CD14-positive monocyte (primary cell): ENCODE data around the gene RPS6KA2. TPM values are rescaled to one million over a fixed set of nuclear protein-coding genes. Genes with fewer than 3 reads are reported as not detected.

ENCODE experiments used
- DNase-seq, 3 donors: peaks; one replicate each; pipeline ENCODE4 v3.0.0-alpha.2; 2011 to 2022
- H2AFZ ChIP-seq: 2 replicates; pipeline ENCODE4 v1.6.0; 2012; ENCODE audit warnings: mild to moderate bottlenecking, low read depth, low read length, inconsistent platforms; ENCODE audit not compliant: insufficient read depth, poor library complexity, severe bottlenecking
- H3K27ac ChIP-seq, 2 donors: 1 replicate in 1 of 2; 2 replicates in 1 of 2; pipeline ENCODE4 v1.5.1; 2012 to 2013; ENCODE audit warnings: low read length in 2 of 2, control low read depth in 1 of 2, inconsistent platforms in 1 of 2, low read depth in 1 of 2, mild to moderate bottlenecking in 1 of 2
- H3K27me3 ChIP-seq, 2 donors: one replicate each; pipeline versions ENCODE4 v1.6.0 to v1.6.1; 2011 to 2013; ENCODE audit warnings: low read length in 2 of 2; ENCODE audit not compliant: control insufficient read depth in 2 of 2, insufficient read depth in 2 of 2
- H3K36me3 ChIP-seq, 2 donors: replicated peaks in 1 of 2; 1 replicate in 1 of 2; 2 replicates in 1 of 2; pipeline versions ENCODE4 v1.5.1 to v1.6.1; 2012 to 2013; ENCODE audit warnings: low read length in 2 of 2, control low read depth in 1 of 2, inconsistent platforms in 1 of 2, mild to moderate bottlenecking in 1 of 2; ENCODE audit not compliant: insufficient read depth in 2 of 2, control insufficient read depth in 1 of 2
- H3K4me1 ChIP-seq, 2 donors: 1 replicate in 1 of 2; 2 replicates in 1 of 2; pipeline versions ENCODE4 v1.5.1 to v1.6.1; 2012 to 2013; ENCODE audit warnings: low read length in 2 of 2, control low read depth in 1 of 2, inconsistent platforms in 1 of 2, mild to moderate bottlenecking in 1 of 2, moderate library complexity in 1 of 2; ENCODE audit not compliant: insufficient read depth in 2 of 2, control insufficient read depth in 1 of 2
- H3K4me2 ChIP-seq: replicated peaks from 2 replicates; pipeline ENCODE3; 2012; ENCODE audit warnings: low read length, moderate library complexity, mild to moderate bottlenecking; ENCODE audit not compliant: poor library complexity, severe bottlenecking; ENCODE audit errors: extremely low read depth
- H3K4me3 ChIP-seq, 3 experiments: fragments of 200-600 bp in 1 of 3; sonication (generic) in 1 of 3; replicated peaks in 1 of 3; 1 replicate in 2 of 3; 2 replicates in 1 of 3; pipeline ENCODE4 v1.5.1; 2011 to 2013; ENCODE audit warnings: low read length in 3 of 3, mild to moderate bottlenecking in 3 of 3, control low read depth in 2 of 3, low read depth in 2 of 3, inconsistent platforms in 1 of 3, moderate library complexity in 1 of 3
- H3K79me2 ChIP-seq: 2 replicates; pipeline ENCODE4 v1.6.0; 2012; ENCODE audit warnings: mild to moderate bottlenecking, control low read depth, inconsistent platforms, low read length, moderate library complexity; ENCODE audit not compliant: insufficient read depth
- H3K9ac ChIP-seq: 2 replicates; pipeline ENCODE4 v1.6.0; 2017; ENCODE audit warnings: low read length, mild to moderate bottlenecking; ENCODE audit not compliant: insufficient read depth, poor library complexity, severe bottlenecking
- H3K9me3 ChIP-seq, 2 donors: replicated peaks in 1 of 2; 1 replicate in 1 of 2; 2 replicates in 1 of 2; pipeline versions ENCODE4 v1.5.1 to v1.6.1; 2012 to 2013; ENCODE audit warnings: low read length in 2 of 2, control low read depth in 1 of 2; ENCODE audit not compliant: control insufficient read depth in 1 of 2, insufficient read depth in 1 of 2
- H4K20me1 ChIP-seq: 2 replicates; pipeline ENCODE4 v1.6.0; 2012; ENCODE audit warnings: mild to moderate bottlenecking, low read length, control low read depth, moderate library complexity; ENCODE audit not compliant: insufficient read depth
- H3K27ac Mint-ChIP-seq, 7 donors: one replicate each; pipeline ENCODE4 v1.8.0; 2020; ENCODE audit warnings: mild to moderate bottlenecking in 7 of 7, mixed read lengths in 7 of 7, moderate library complexity in 6 of 7, inconsistent platforms in 2 of 7
- H3K27me3 Mint-ChIP-seq, 3 donors: one replicate each; pipeline ENCODE4 v1.8.0; 2021 to 2022; ENCODE audit warnings: low read depth in 3 of 3, mild to moderate bottlenecking in 3 of 3, mixed read lengths in 3 of 3, moderate library complexity in 3 of 3, inconsistent platforms in 1 of 3
- H3K36me3 Mint-ChIP-seq, 2 donors: one replicate each; pipeline ENCODE4 v1.8.0; 2020; ENCODE audit warnings: mixed read lengths in 2 of 2, inconsistent platforms in 1 of 2, mild to moderate bottlenecking in 1 of 2
- H3K4me1 Mint-ChIP-seq: one replicate; pipeline ENCODE4 v1.8.0; 2020; ENCODE audit warnings: mild to moderate bottlenecking, mixed read lengths
- H3K4me3 Mint-ChIP-seq, 2 donors: one replicate each; pipeline ENCODE4 v1.8.0; 2020; ENCODE audit warnings: mild to moderate bottlenecking in 2 of 2, mixed read lengths in 2 of 2, moderate library complexity in 1 of 2
- H3K9me3 Mint-ChIP-seq, 7 donors: one replicate each; pipeline ENCODE4 v1.8.0; 2020 to 2022; ENCODE audit warnings: mixed read lengths in 7 of 7, mild to moderate bottlenecking in 6 of 7, moderate library complexity in 6 of 7, inconsistent platforms in 2 of 7
- CTCF ChIP-seq: fragments of 200-600 bp; IDR thresholded peaks from one replicate; pipeline ENCODE4 v1.8.0; 2022; ENCODE audit warnings: antibody characterized with exemption, mild to moderate bottlenecking
- WGBS: methylation state at CpG from one replicate; pipeline ENCODE4 v1.1.5; 2013; ENCODE audit warnings: missing lambda C conversion rate; ENCODE audit not compliant: insufficient coverage; 5-methylcytosine and 5-hydroxymethylcytosine counted together
- intact Hi-C, 2 donors: fragments of 100-400 bp; cut with micrococcal nuclease; formaldehyde crosslinking; loops; one replicate each; pipeline versions ENCODE4 v1.15.0 to v1.15.1; 2023
- polyA plus RNA-seq, 3 donors: library from polyadenylated mRNA; depleted of rRNA in 1 of 3; unstranded in 2 of 3; stranded (reverse) in 1 of 3; fragments of 300-500 nt in 2 of 3; fragments of >200 nt in 1 of 3; fragmentation: Illumina TruSeq in 2 of 3; gene quantifications; 1 replicate in 2 of 3; 2 replicates in 1 of 3; pipeline ENCODE4 v1.2.3, GENCODE V29; 2012 to 2021

Gene RPS6KA2
- polyA plus RNA-seq, 3 donors: 1.4 to 3.1 (median 1.9) TPM

- Histone ChIP-seq H3K79me2 (no peaks in the 10 kb centered on the region), H3K4me2 (no peak overlapping the region), H3K27ac (no peak overlapping the region), H4K20me1 (no peaks in the 10 kb centered on the region), H3K27me3 (no peaks in the 10 kb centered on the region), H3K36me3 (no peaks in the 10 kb centered on the region), H3K4me1 (no peaks in the 10 kb centered on the region), H3K9me3 (no peaks in the 10 kb centered on the region), H3K9ac (no peak overlapping the region), H2AFZ (no peak overlapping the region), H3K4me3 (no peak overlapping the region)
- Mint-ChIP-seq H3K27me3 (peaks cover 0 to 5% (median 0%) of the 10 kb centered on the region in 3 donors), H3K9me3 (peaks cover 0 to 2% (median 0%) of the 10 kb centered on the region in 7 donors), H3K27ac (no peak overlapping the region), H3K4me1 (peaks cover 4% of the 10 kb centered on the region), H3K36me3 (no peaks in the 10 kb centered on the region), H3K4me3 (no peak overlapping the region)
- TF ChIP-seq CTCF: no peak
- intact Hi-C loops: no loop called here
- no peak for DNase-seq
- 95% methylated on average over 8 of the region's 14 CpGs for WGBS
Measured at GRCh38 chr6:166469426-166469961, 157.6 kb downstream of the RPS6KA2 start.

- H3K27me3 ChIP-seq: no peaks in the 10 kb centered on the region
Measured at GRCh38 chr6:166467436-166468000, 159.5 kb downstream of the RPS6KA2 start.

More at GRCh38 chr6:166467436-166468000, 159.5 kb downstream of the RPS6KA2 start:
- H3K4me2 ChIP-seq: no peak overlapping the region
- no peaks in the 10 kb centered on the region for H3K9me3 ChIP-seq
- peaks cover 12 to 17% of the 10 kb centered on the region in 2 donors for H3K4me1 ChIP-seq
- no peak overlapping the region for H3K4me3 ChIP-seq
- no peaks in the 10 kb centered on the region for H3K9me3 Mint-ChIP-seq
- H3K27ac ChIP-seq: no peak overlapping the region
- H3K36me3 ChIP-seq: no peaks in the 10 kb centered on the region
- intact Hi-C loops: no loop called here
- no peak for DNase-seq
- no peak for TF ChIP-seq CTCF
- no peaks in the 10 kb centered on the region for H3K36me3 Mint-ChIP-seq
- WGBS: 96% methylated on average over 9 of the region's 9 CpGs
- H3K27ac Mint-ChIP-seq: peak overlapping the region in 1 of 7 donors; percentile 4
- no peaks in the 10 kb centered on the region for H4K20me1 ChIP-seq
- peaks cover 20% of the 10 kb centered on the region for H3K4me1 Mint-ChIP-seq
- H3K9ac ChIP-seq: no peak overlapping the region
- H3K79me2 ChIP-seq: no peaks in the 10 kb centered on the region
- no peak overlapping the region for H3K4me3 Mint-ChIP-seq
- H2AFZ ChIP-seq: no peak overlapping the region
- H3K27me3 Mint-ChIP-seq: peaks cover 0 to 4% (median 3%) of the 10 kb centered on the region in 3 donors
